ENCODE results near the gene KCNK5. TPM values are rescaled to one million over a fixed set of nuclear protein-coding genes. Genes with fewer than 3 reads are reported as not detected.

KCNK5 gene
- polyA plus RNA-seq, 1 donor = 31.4 TPM

DNA sequence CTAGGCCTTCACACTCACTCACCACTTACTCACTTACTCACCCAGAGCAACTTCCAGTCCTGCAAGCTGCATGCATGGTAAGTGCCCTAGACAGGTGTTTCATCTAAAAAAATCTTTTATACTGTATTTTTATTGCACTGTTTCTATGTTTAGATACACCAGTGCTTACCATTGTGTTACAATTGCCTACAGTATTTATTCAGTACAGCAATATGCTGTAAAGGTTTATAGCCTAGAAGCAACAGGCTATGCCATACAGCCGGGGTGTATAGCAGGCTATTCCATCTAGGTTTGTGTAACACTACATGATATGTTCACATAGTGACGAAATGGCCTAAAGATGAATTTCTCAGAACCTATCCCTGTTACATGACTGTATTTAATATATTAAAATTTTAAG is 37.1 kb upstream of the KCNK5 start:
- peaks cover 12% of the 10 kb centered on the region for H3K4me1 ChIP-seq (ENCODE audit: control insufficient read depth, insufficient read depth, low read length)
- H3K9me3 ChIP-seq (ENCODE audit: control insufficient read depth, low read depth, low read length) = no peaks in the 10 kb centered on the region
- no peaks in the 10 kb centered on the region for H3K36me3 ChIP-seq (ENCODE audit: control insufficient read depth, insufficient read depth, low read length)
- peaks cover 7% of the 10 kb centered on the region for H3K27me3 ChIP-seq (ENCODE audit: control insufficient read depth, insufficient read depth, low read length)
- H3K27ac ChIP-seq (ENCODE audit: low read length) = no peak overlapping the region
- no CpG with 5 or more reads among the region's 2 CpGs for WGBS (ENCODE audit: insufficient coverage, low lambda C conversion rate)
- peak in 1 of 2 donors; percentile 36 for DNase-seq
- H3K4me3 ChIP-seq (ENCODE audit: low read length) = no peak overlapping the region

DNA sequence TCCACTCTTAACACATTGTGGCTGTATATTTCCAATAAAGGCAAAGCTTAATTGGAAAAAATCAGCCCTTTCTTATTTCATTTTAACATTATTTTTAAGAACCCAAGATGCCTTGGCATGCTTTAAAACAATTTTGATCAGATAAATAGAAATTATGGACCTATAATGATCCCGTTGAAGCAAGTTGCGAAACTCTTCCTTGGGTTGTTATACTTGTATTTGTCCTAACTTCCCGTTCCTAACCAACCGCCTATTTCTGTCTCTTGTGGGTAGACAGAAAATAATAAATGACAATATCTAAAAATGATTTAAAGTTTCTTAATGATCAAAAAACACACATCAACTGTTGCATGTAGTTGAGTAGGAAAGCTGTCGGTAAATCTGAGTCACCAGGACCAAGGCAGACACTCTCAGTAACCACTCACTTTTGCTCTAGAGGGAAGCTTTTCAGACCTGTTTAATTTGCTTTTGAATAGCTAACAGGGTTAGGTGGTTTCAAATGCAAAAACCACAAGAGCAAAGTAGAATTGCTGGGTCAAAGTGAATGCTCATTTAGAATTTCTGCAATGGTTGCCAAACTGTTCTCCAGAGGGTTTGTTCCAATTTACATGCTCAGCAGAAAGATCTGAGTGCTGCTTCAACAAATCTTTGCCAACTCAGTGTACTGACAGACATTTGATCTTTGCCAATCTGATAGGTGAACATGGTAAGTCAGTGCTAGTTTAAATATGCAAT is 34.2 kb upstream of the KCNK5 start:
- Histone ChIP-seq H3K27me3 (ENCODE audit: control insufficient read depth, insufficient read depth, low read length) (peaks cover 4% of the 10 kb centered on the region), H3K4me3 (ENCODE audit: low read length) (no peak overlapping the region), H3K4me1 (ENCODE audit: control insufficient read depth, insufficient read depth, low read length) (peaks cover 16% of the 10 kb centered on the region), H3K36me3 (ENCODE audit: control insufficient read depth, insufficient read depth, low read length) (no peaks in the 10 kb centered on the region), H3K27ac (ENCODE audit: low read length) (no peak overlapping the region), H3K9me3 (ENCODE audit: control insufficient read depth, low read depth, low read length) (no peaks in the 10 kb centered on the region)
- WGBS (ENCODE audit: insufficient coverage, low lambda C conversion rate) = 43% methylated on average over 2 of the region's 5 CpGs
- no peak for DNase-seq

DNA sequence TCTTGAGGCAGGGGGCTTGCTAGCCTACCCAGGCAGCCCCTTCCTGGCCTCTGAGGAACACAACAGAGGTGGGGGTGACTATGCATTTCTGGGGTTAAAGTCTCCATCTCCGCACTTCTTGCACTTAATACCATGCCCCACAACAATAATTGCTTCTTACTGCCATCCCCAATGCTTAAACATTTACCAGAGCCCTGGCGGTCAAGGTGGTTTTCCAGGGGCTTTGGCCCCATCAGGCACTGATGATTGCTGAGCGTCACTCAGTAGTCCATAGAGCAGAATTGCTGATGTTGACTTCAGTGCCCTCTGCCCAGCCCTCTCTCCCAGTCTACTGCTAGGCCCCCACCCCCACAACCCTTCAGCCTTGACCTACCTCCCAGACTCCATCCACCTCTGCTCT is 32.5 kb upstream of the KCNK5 start:
- peak; percentile 48 to 78 for DNase-seq
- Histone ChIP-seq H3K9me3 (ENCODE audit: control insufficient read depth, low read depth, low read length) (no peaks in the 10 kb centered on the region), H3K4me1 (ENCODE audit: control insufficient read depth, insufficient read depth, low read length) (peaks cover 14% of the 10 kb centered on the region), H3K4me3 (ENCODE audit: low read length) (no peak overlapping the region), H3K27me3 (ENCODE audit: control insufficient read depth, insufficient read depth, low read length) (no peaks in the 10 kb centered on the region), H3K36me3 (ENCODE audit: control insufficient read depth, insufficient read depth, low read length) (no peaks in the 10 kb centered on the region), H3K27ac (ENCODE audit: low read length) (no peak overlapping the region)
- no CpG with 5 or more reads among the region's 3 CpGs for WGBS (ENCODE audit: insufficient coverage, low lambda C conversion rate)

DNA sequence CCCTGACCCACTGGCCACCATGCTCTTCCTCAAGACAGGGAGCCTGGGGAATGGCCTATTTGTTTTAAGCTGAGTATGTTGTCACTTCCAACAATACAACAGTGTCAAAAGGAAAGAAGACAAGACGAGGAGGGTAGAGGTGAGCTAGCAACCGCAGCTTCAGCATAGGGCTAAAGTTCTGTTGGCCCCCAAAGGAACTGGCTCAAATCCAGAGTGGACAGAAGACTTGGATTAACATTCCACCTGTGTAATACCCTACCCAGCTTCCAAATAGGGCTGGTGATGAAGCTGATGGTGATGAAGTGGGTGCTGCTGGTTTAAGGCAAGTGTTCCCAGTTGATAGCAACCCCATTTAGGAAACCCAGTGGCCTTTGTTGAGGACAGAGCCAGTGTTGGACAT is 31.7 kb upstream of the KCNK5 start:
- Histone ChIP-seq H3K36me3 (ENCODE audit: control insufficient read depth, insufficient read depth, low read length) (no peaks in the 10 kb centered on the region), H3K9me3 (ENCODE audit: control insufficient read depth, low read depth, low read length) (no peaks in the 10 kb centered on the region), H3K27ac (ENCODE audit: low read length) (no peak overlapping the region), H3K27me3 (ENCODE audit: control insufficient read depth, insufficient read depth, low read length) (no peaks in the 10 kb centered on the region), H3K4me3 (ENCODE audit: low read length) (no peak overlapping the region), H3K4me1 (ENCODE audit: control insufficient read depth, insufficient read depth, low read length) (peaks cover 12% of the 10 kb centered on the region)
- 100% methylated on average over 2 of the region's 2 CpGs for WGBS (ENCODE audit: insufficient coverage, low lambda C conversion rate)
- DNase-seq = no peak

DNA sequence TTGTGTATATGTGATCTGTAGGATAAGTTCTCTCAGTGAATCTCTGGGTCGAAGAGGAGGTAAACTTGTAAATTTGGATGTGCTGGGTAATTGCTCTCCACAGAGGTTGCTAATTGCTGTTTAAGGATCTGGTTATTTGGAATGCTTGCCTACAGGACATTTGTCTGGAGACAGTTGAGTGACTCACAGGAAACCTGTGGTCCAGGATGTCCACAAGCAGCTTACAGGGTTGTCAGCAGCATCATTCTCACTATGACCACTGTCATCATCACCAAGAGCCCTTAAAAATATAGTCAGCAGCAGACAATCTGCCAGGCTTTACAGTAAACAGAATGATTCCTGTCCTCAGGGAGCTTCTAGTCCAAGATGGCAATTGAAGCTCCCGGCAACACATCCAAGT is 31.2 kb upstream of the KCNK5 start:
- no CpG with 5 or more reads among the region's 2 CpGs for WGBS (ENCODE audit: insufficient coverage, low lambda C conversion rate)
- DNase-seq = no peak
- Histone ChIP-seq H3K27me3 (ENCODE audit: control insufficient read depth, insufficient read depth, low read length) (no peaks in the 10 kb centered on the region), H3K4me3 (ENCODE audit: low read length) (no peak overlapping the region), H3K36me3 (ENCODE audit: control insufficient read depth, insufficient read depth, low read length) (no peaks in the 10 kb centered on the region), H3K9me3 (ENCODE audit: control insufficient read depth, low read depth, low read length) (no peaks in the 10 kb centered on the region), H3K27ac (ENCODE audit: low read length) (no peak overlapping the region), H3K4me1 (ENCODE audit: control insufficient read depth, insufficient read depth, low read length) (peaks cover 12% of the 10 kb centered on the region)

DNA sequence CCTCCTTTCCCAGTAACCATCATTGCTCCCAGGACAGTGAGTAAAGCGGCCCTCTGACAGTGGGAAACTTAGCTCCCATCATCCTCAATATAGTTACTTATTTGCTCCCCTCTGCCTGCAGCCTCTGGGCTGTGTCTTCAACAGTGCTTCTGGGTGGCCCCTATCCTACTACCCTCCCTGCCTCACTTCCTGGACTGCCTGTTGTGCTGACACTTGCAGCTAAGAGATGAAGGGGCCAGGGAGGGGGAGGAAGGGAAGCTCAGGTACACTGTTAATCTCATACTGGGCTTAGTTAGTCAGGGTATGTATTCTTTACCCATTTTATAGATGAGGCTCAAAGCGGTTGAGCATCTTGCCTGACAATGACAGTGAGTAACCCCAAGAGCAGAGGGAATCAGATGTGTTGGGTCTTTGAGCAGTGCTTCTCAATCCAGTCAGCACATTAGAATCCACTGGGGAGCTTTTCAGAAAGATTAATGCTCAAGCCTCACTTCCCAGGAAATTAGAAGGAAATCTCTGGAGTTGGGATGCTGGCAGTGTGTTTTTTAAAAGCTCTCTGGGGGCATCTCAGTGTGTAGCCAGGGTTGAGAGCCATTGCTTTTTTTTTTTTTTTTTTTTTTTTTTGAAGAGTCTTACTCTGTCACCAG is 27.1 kb upstream of the KCNK5 start:
- H3K36me3 ChIP-seq (ENCODE audit: control insufficient read depth, insufficient read depth, low read length) = no peaks in the 10 kb centered on the region
- no peaks in the 10 kb centered on the region for H3K9me3 ChIP-seq (ENCODE audit: control insufficient read depth, low read depth, low read length)
- no peaks in the 10 kb centered on the region for H3K27me3 ChIP-seq (ENCODE audit: control insufficient read depth, insufficient read depth, low read length)
- no peak overlapping the region for H3K27ac ChIP-seq (ENCODE audit: low read length)
- WGBS (ENCODE audit: insufficient coverage, low lambda C conversion rate) = no CpG with 5 or more reads among the region's 2 CpGs
- H3K4me3 ChIP-seq (ENCODE audit: low read length) = no peak overlapping the region
- peaks cover 9% of the 10 kb centered on the region for H3K4me1 ChIP-seq (ENCODE audit: control insufficient read depth, insufficient read depth, low read length)
- no peak for DNase-seq

DNA sequence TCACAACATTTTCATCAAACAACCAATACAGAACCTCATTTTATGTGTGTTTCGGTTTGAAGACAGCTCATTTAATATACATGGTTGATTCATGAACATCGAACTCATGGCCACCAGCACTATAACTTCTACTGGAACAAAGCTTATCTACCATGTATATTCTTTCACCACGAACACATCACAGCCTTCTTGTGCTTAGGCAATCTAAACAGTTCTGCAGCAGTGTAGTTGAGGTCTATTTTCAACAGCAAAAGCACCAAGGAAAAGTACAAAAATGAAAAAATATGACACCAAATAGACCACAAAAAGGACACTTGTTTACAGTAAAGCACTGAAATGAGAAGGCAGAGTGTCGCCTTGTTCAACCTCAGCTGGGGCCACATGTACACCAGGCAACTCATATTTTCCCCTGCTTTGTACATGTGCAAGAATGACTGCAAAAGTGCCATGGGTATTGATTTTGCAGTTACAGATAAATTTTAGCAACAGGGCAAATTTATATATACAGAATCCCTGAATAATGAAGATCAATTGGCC is 25.8 kb upstream of the KCNK5 start:
- no peaks in the 10 kb centered on the region for H3K9me3 ChIP-seq (ENCODE audit: control insufficient read depth, low read depth, low read length)
- H3K27me3 ChIP-seq (ENCODE audit: control insufficient read depth, insufficient read depth, low read length) = no peaks in the 10 kb centered on the region
- WGBS (ENCODE audit: insufficient coverage, low lambda C conversion rate) = 100% methylated on average over 1 of the region's 4 CpGs
- peaks cover 5% of the 10 kb centered on the region for H3K4me1 ChIP-seq (ENCODE audit: control insufficient read depth, insufficient read depth, low read length)
- DNase-seq = no peak
- H3K36me3 ChIP-seq (ENCODE audit: control insufficient read depth, insufficient read depth, low read length) = no peaks in the 10 kb centered on the region
- H3K27ac ChIP-seq (ENCODE audit: low read length) = no peak overlapping the region
- no peak overlapping the region for H3K4me3 ChIP-seq (ENCODE audit: low read length)

DNA sequence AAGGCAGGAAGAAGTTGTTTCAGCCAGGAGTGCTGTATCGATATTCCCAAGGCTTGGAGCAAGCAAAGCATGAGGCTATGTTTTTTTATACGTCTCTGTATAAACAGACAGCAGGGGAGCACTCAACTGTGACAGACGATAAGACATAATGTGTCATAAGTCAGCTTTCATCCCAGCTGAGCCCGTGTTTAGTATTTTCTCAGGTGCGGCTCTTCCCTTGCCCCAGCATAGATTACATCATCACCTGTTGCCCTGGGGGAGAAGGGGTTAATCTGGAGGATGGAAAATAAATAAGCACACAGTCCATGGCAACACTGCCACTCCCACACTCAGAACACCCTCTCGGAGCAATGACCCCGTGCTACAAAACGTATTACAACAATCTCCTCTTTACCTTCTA is 22.1 kb upstream of the KCNK5 start:
- H3K27me3 ChIP-seq (ENCODE audit: control insufficient read depth, insufficient read depth, low read length) = no peaks in the 10 kb centered on the region
- WGBS (ENCODE audit: insufficient coverage, low lambda C conversion rate) = 0% methylated on average over 3 of the region's 8 CpGs
- no peak overlapping the region for H3K27ac ChIP-seq (ENCODE audit: low read length)
- no peaks in the 10 kb centered on the region for H3K9me3 ChIP-seq (ENCODE audit: control insufficient read depth, low read depth, low read length)
- peaks cover 9% of the 10 kb centered on the region for H3K4me1 ChIP-seq (ENCODE audit: control insufficient read depth, insufficient read depth, low read length)
- DNase-seq = peak; percentile 70 to 90
- no peaks in the 10 kb centered on the region for H3K36me3 ChIP-seq (ENCODE audit: control insufficient read depth, insufficient read depth, low read length)
- H3K4me3 ChIP-seq (ENCODE audit: low read length) = no peak overlapping the region

DNA sequence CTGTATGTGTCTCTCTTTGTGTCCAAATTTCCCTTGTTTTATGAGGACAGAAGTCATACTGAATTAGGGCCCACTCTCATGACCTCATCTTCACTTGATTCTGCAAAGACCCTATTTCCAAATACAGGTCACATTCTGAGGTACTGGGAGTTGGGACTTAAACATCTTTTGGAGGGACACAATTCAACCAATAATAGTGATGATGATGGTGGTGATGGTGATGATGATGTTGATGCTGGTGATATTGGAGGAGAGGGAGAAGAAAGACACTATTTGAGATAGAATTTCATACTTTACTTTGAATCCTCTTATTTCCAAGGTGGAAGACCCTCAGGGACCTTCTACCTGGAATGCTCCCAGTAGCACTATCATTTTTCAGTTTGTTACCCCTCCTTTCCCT is 21.2 kb upstream of the KCNK5 start:
- Histone ChIP-seq H3K4me1 (ENCODE audit: control insufficient read depth, insufficient read depth, low read length) (peaks cover 9% of the 10 kb centered on the region), H3K9me3 (ENCODE audit: control insufficient read depth, low read depth, low read length) (no peaks in the 10 kb centered on the region), H3K27ac (ENCODE audit: low read length) (no peak overlapping the region), H3K4me3 (ENCODE audit: low read length) (no peak overlapping the region), H3K27me3 (ENCODE audit: control insufficient read depth, insufficient read depth, low read length) (no peaks in the 10 kb centered on the region), H3K36me3 (ENCODE audit: control insufficient read depth, insufficient read depth, low read length) (no peaks in the 10 kb centered on the region)
- DNase-seq = no peak

DNA sequence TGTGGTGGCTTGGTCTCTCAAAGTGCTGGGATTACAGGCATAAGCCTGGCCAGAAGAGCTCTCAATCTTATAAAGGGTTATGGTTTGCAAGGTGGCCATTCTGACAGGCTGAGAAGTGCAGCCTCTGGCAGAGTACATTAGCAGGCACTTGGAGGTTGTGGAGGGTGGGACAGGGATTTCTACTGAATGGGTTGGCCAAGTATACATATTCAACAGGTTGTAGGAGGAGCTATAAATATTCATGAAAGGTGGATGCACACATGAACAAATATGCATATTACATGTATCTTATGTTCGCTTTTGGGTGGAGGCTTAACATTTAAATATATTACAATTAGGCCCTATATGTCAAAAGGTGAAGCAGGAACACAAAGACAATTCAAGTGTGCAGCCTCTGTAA is 20.0 kb upstream of the KCNK5 start:
- no peaks in the 10 kb centered on the region for H3K9me3 ChIP-seq (ENCODE audit: control insufficient read depth, low read depth, low read length)
- H3K27me3 ChIP-seq (ENCODE audit: control insufficient read depth, insufficient read depth, low read length) = no peaks in the 10 kb centered on the region
- no CpG with 5 or more reads among the region's 1 CpG for WGBS (ENCODE audit: insufficient coverage, low lambda C conversion rate)
- no peaks in the 10 kb centered on the region for H3K36me3 ChIP-seq (ENCODE audit: control insufficient read depth, insufficient read depth, low read length)
- no peak for DNase-seq
- no peak overlapping the region for H3K4me3 ChIP-seq (ENCODE audit: low read length)
- H3K27ac ChIP-seq (ENCODE audit: low read length) = no peak overlapping the region
- peaks cover 9% of the 10 kb centered on the region for H3K4me1 ChIP-seq (ENCODE audit: control insufficient read depth, insufficient read depth, low read length)

Measured in large intestine (tissue), 3 donors.